Measurements from ENCODE around the gene TRIM31. TPM values are rescaled to one million over a fixed set of nuclear protein-coding genes. Genes with fewer than 3 reads are reported as not detected.
A peak's percentile ranks its signal among the peaks of the same experiment; 100 is the strongest.

Gene TRIM31
- total RNA-seq, 1 donor from 2014 or later = 0.35 TPM

GRCh38 chr6:30135147-30135546 is 22.3 kb upstream of the TRIM31 start:
- DNase-seq (no peak), ATAC-seq (no peak)
- Histone ChIP-seq H3K27ac (no peak overlapping the region), H3K36me3 (no peaks in the 10 kb centered on the region), H3K4me3 (no peak overlapping the region), H3K9me3 (no peaks in the 10 kb centered on the region), H3K4me1 (peaks cover 7% of the 10 kb centered on the region), H3K27me3 (peaks cover 18% of the 10 kb centered on the region)
- intact Hi-C loops (cut with DNase I) = no loop called here
- TF ChIP-seq CTCF (IDR thresholded peaks at IDR 0.05) = no peak

- no peak for DNase-seq
- peaks cover 45% of the 10 kb centered on the region for H3K27me3 ChIP-seq
- intact Hi-C loops (cut with DNase I) = no loop called here
Measured at GRCh38 chr6:30131947-30132497, 19.1 kb upstream of the TRIM31 start.

GRCh38 chr6:30130887-30131862 is 18.3 kb upstream of the TRIM31 start:
- H3K27me3 ChIP-seq = peaks cover 45% of the 10 kb centered on the region
- DNase-seq = peak; percentile 68
- intact Hi-C loops (cut with DNase I) = no loop called here

More at GRCh38 chr6:30131947-30132497, 19.1 kb upstream of the TRIM31 start:
- H3K36me3 ChIP-seq = no peaks in the 10 kb centered on the region
- H3K4me3 ChIP-seq = no peak overlapping the region
- H3K9me3 ChIP-seq = no peaks in the 10 kb centered on the region
- peaks cover 13% of the 10 kb centered on the region for H3K4me1 ChIP-seq
- H3K27ac ChIP-seq = no peak overlapping the region
- no peak for TF ChIP-seq CTCF (IDR thresholded peaks at IDR 0.05)
- ATAC-seq = no peak

GRCh38 chr6:30130179-30130679 is 17.3 kb upstream of the TRIM31 start:
- no peaks in the 10 kb centered on the region for H3K9me3 ChIP-seq
- no peak overlapping the region for H3K27ac ChIP-seq
- intact Hi-C loops (cut with DNase I) = no loop called here
- no peaks in the 10 kb centered on the region for H3K36me3 ChIP-seq
- DNase-seq (no peak), ATAC-seq (peak; percentile 8)
- peaks cover 45% of the 10 kb centered on the region for H3K27me3 ChIP-seq
- H3K4me1 ChIP-seq = peaks cover 13% of the 10 kb centered on the region
- H3K4me3 ChIP-seq = no peak overlapping the region
- TF ChIP-seq CTCF (IDR thresholded peaks at IDR 0.05) = no peak

More at GRCh38 chr6:30130887-30131862, 18.3 kb upstream of the TRIM31 start:
- H3K36me3 ChIP-seq = no peaks in the 10 kb centered on the region
- TF ChIP-seq CTCF (IDR thresholded peaks at IDR 0.05) = peak; percentile 99
- H3K9me3 ChIP-seq = no peaks in the 10 kb centered on the region
- peak; percentile 96 for ATAC-seq
- H3K4me3 ChIP-seq = no peak overlapping the region
- H3K4me1 ChIP-seq = peaks cover 13% of the 10 kb centered on the region
- no peak overlapping the region for H3K27ac ChIP-seq

GRCh38 chr6:30129265-30130178 is 16.6 kb upstream of the TRIM31 start:
- intact Hi-C loops (cut with DNase I) = no loop called here
- H3K4me3 ChIP-seq = no peak overlapping the region
- no peak overlapping the region for H3K27ac ChIP-seq
- DNase-seq = no peak
- H3K4me1 ChIP-seq = peaks cover 13% of the 10 kb centered on the region
- no peaks in the 10 kb centered on the region for H3K9me3 ChIP-seq
- TF ChIP-seq CTCF (IDR thresholded peaks at IDR 0.05) = no peak
- H3K36me3 ChIP-seq = no peaks in the 10 kb centered on the region
- peak; percentile 56 for ATAC-seq
- H3K27me3 ChIP-seq = peaks cover 43% of the 10 kb centered on the region

Measured in upper lobe of right lung (tissue), 1 donor.